ENCODE measurements around the gene POLDIP2. TPM values are rescaled to one million over a fixed set of nuclear protein-coding genes. Genes with fewer than 3 reads are reported as not detected.

Gene POLDIP2
- polyA plus RNA-seq, 6 donors from 2014 or later, result 80.1 to 159 (median 84.3) TPM

Other genes with a start within 250 kb of the POLDIP2 start
- gene TMEM97, start 38.3 kb downstream of the POLDIP2 start, polyA plus RNA-seq (ENCODE audit: low read depth in 6 of 6), result 1 to 10 TPM; 6.3 to 8.0 (median 6.9) TPM
- gene IFT20, start 22.1 kb downstream of the POLDIP2 start, polyA plus RNA-seq (ENCODE audit: low read depth in 6 of 6), result 10 to 100 TPM; 41.5 to 53.9 (median 49.3) TPM
- 10 to 100 TPM in 2 of 6 donors, 1 to 10 TPM in 4; 4.0 to 11.5 (median 9.4) TPM for gene TNFAIP1, start 21.8 kb downstream of the POLDIP2 start, polyA plus RNA-seq (ENCODE audit: low read depth in 6 of 6)
- gene SEBOX, start 7.7 kb upstream of the POLDIP2 start, polyA plus RNA-seq (ENCODE audit: low read depth in 6 of 6), result not detected
- gene VTN, start 12.8 kb upstream of the POLDIP2 start, polyA plus RNA-seq (ENCODE audit: low read depth in 6 of 6), result under 1 TPM in 1 of 6 donors, not detected in 5; 0.13 TPM
- gene SARM1, start 14.2 kb upstream of the POLDIP2 start, polyA plus RNA-seq (ENCODE audit: low read depth in 6 of 6), result 1 to 10 TPM; 4.3 to 8.1 (median 7.1) TPM
- 1 to 10 TPM in 1 of 6 donors, under 1 TPM in 3, not detected in 2; 0.53 to 3.6 (median 0.68) TPM for gene SLC46A1, start 48.7 kb upstream of the POLDIP2 start, polyA plus RNA-seq (ENCODE audit: low read depth in 6 of 6)
- not detected for gene SLC13A2, start 116.1 kb upstream of the POLDIP2 start, polyA plus RNA-seq (ENCODE audit: low read depth in 6 of 6)
- gene FOXN1, start 148.8 kb upstream of the POLDIP2 start, polyA plus RNA-seq (ENCODE audit: low read depth in 6 of 6), result not detected
- 10 to 100 TPM; 69.7 to 93.0 (median 75.3) TPM for gene UNC119, start 195.1 kb upstream of the POLDIP2 start, polyA plus RNA-seq (ENCODE audit: low read depth in 6 of 6)
- gene PIGS, start 214.0 kb upstream of the POLDIP2 start, polyA plus RNA-seq (ENCODE audit: low read depth in 6 of 6), result 10 to 100 TPM; 31.3 to 61.7 (median 46.0) TPM
- 10 to 100 TPM; 30.6 to 67.9 (median 48.3) TPM for gene ALDOC, start 219.4 kb upstream of the POLDIP2 start, polyA plus RNA-seq (ENCODE audit: low read depth in 6 of 6)
- 1 to 10 TPM in 1 of 6 donors, under 1 TPM in 4, not detected in 1; 0.26 to 1.1 (median 0.62) TPM for gene SPAG5, start 241.5 kb upstream of the POLDIP2 start, polyA plus RNA-seq (ENCODE audit: low read depth in 6 of 6)

All from naive B cell (primary cell).